Mesothelial cell of epicardium (in vitro differentiated cells): ENCODE measurements around the gene INO80D. TPM values are rescaled to one million over a fixed set of nuclear protein-coding genes. Genes with fewer than 3 reads are reported as not detected.

Source experiments
- DNase-seq, 2 experiments: peaks; one replicate each; pipeline ENCODE4 v3.0.0; 2021; ENCODE audit warnings: low spot score in 2 of 2; ENCODE audit not compliant: unreplicated experiment in 2 of 2
- H3K27ac Mint-ChIP-seq: 2 replicates; pipeline ENCODE4 v1.8.0; 2021; ENCODE audit warnings: mixed read lengths
- H3K27me3 Mint-ChIP-seq: 2 replicates; pipeline ENCODE4 v1.8.0; 2021; ENCODE audit warnings: low read depth, mixed read lengths
- H3K36me3 Mint-ChIP-seq: 2 replicates; pipeline ENCODE4 v1.8.0; 2021; ENCODE audit warnings: mixed read lengths
- H3K4me1 Mint-ChIP-seq: 2 replicates; pipeline ENCODE4 v1.8.0; 2021; ENCODE audit warnings: mixed read lengths
- H3K4me3 Mint-ChIP-seq: 2 replicates; pipeline ENCODE4 v1.8.0; 2021; ENCODE audit warnings: mild to moderate bottlenecking, moderate library complexity, mixed read lengths
- H3K9me3 Mint-ChIP-seq: 2 replicates; pipeline ENCODE4 v1.8.0; 2021; ENCODE audit warnings: mixed read lengths
- total RNA-seq: library from RNA; stranded (reverse); gene quantifications from 3 replicates; pipeline ENCODE4 v1.2.1, GENCODE V29; 2021
- TF ChIP-seq, protein P1 (sequence below): fragments of 200-600 bp; sonication (generic); IDR thresholded peaks from one replicate; pipeline ENCODE4 v1.5.0; 2021; ENCODE audit warnings: antibody characterized with exemption; ENCODE audit not compliant: unreplicated experiment

INO80D gene
- total RNA-seq, 1 donor from 2014 or later: 21.7 TPM

DNA sequence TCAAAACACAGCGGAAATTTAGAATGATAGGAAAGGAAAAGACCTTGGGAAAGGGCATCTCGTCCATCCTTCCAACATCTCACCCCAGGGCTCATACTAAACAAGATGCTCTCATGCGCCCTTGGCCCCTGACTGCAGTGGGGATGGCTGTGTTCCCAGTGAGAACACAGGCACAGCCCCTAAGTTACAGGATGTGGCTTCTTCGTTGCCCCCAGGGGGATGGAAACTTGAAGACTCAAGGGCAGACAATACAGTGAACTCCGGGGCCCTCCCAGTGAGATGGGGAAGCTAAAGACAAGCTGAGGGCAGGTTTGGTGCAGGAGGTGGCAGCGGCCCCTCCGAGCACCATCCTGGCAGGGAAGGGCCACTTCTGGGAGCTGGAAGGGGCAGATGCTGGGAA lies 139.7 kb downstream of the INO80D start:
- TF ChIP-seq, protein P1, sequence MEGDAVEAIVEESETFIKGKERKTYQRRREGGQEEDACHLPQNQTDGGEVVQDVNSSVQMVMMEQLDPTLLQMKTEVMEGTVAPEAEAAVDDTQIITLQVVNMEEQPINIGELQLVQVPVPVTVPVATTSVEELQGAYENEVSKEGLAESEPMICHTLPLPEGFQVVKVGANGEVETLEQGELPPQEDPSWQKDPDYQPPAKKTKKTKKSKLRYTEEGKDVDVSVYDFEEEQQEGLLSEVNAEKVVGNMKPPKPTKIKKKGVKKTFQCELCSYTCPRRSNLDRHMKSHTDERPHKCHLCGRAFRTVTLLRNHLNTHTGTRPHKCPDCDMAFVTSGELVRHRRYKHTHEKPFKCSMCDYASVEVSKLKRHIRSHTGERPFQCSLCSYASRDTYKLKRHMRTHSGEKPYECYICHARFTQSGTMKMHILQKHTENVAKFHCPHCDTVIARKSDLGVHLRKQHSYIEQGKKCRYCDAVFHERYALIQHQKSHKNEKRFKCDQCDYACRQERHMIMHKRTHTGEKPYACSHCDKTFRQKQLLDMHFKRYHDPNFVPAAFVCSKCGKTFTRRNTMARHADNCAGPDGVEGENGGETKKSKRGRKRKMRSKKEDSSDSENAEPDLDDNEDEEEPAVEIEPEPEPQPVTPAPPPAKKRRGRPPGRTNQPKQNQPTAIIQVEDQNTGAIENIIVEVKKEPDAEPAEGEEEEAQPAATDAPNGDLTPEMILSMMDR: no peak

More for the DNA sequence above, 139.7 kb downstream of the INO80D start:
- Mint-ChIP-seq H3K36me3 (peaks cover 2% of the 10 kb centered on the region), H3K27me3 (peaks cover 6% of the 10 kb centered on the region), H3K4me1 (peaks cover 8% of the 10 kb centered on the region), H3K4me3 (no peak overlapping the region), H3K27ac (no peak overlapping the region), H3K9me3 (peaks cover 7% of the 10 kb centered on the region)
- DNase-seq: no peak

Other genes with a start within 250 kb of the INO80D start
- gene NDUFS1, start 73.3 kb upstream of the INO80D start, total RNA-seq: 59.6 to 62.5 TPM (median 61.5 TPM) in 3 replicates
- gene EEF1B2, start 73.7 kb upstream of the INO80D start, total RNA-seq: 483 to 501 TPM (median 491 TPM) in 3 replicates
- gene ZDBF2, start 188.5 kb upstream of the INO80D start, total RNA-seq: 45.7 to 49.5 TPM (median 47.6 TPM) in 3 replicates